Measurements from ENCODE around the gene LRRC71.
A peak's percentile ranks its signal among the peaks of the same experiment; 100 is the strongest.

Gene LRRC71

GRCh38 chr1:156947127-156947526, 26.7 kb downstream of the LRRC71 start:
- no peak for DNase-seq (ENCODE audit: low spot score)

- no peak for DNase-seq (ENCODE audit: low spot score)
Measured at GRCh38 chr1:156947818-156948525, 27.5 kb downstream of the LRRC71 start.

GRCh38 chr1:156948708-156949107, 28.3 kb downstream of the LRRC71 start:
- DNase-seq (ENCODE audit: low spot score), result no peak

GRCh38 chr1:156949127-156949526, 28.7 kb downstream of the LRRC71 start:
- no peak for DNase-seq (ENCODE audit: low spot score)

GRCh38 chr1:156951371-156951770, 30.9 kb downstream of the LRRC71 start:
- no peak for DNase-seq (ENCODE audit: low spot score)

- no peak for DNase-seq (ENCODE audit: low spot score)
Measured at GRCh38 chr1:156953571-156953970, 33.1 kb downstream of the LRRC71 start.

- no peak for DNase-seq (ENCODE audit: low spot score)
Measured at GRCh38 chr1:156956333-156956732, 35.9 kb downstream of the LRRC71 start.

GRCh38 chr1:156957634-156958033, 37.2 kb downstream of the LRRC71 start:
- DNase-seq (ENCODE audit: low spot score), result no peak

GRCh38 chr1:156958247-156958714, 37.8 kb downstream of the LRRC71 start:
- DNase-seq (ENCODE audit: low spot score), result no peak

- no peak for DNase-seq (ENCODE audit: low spot score)
Measured at GRCh38 chr1:156959414-156959813, 39.0 kb downstream of the LRRC71 start.

GRCh38 chr1:156959925-156960324, 39.5 kb downstream of the LRRC71 start:
- DNase-seq (ENCODE audit: low spot score), result no peak

- DNase-seq (ENCODE audit: low spot score), result peak; percentile 11
Measured at GRCh38 chr1:156961709-156962108, 41.3 kb downstream of the LRRC71 start.

- no peak for DNase-seq (ENCODE audit: low spot score)
Measured at GRCh38 chr1:156963621-156964020, 43.2 kb downstream of the LRRC71 start.

GRCh38 chr1:156964441-156964840, 44.0 kb downstream of the LRRC71 start:
- no peak for DNase-seq (ENCODE audit: low spot score)

- DNase-seq (ENCODE audit: low spot score), result no peak
Measured at GRCh38 chr1:156969496-156969895, 49.1 kb downstream of the LRRC71 start.

GRCh38 chr1:156970017-156970416, 49.6 kb downstream of the LRRC71 start:
- DNase-seq (ENCODE audit: low spot score), result no peak

- no peak for DNase-seq (ENCODE audit: low spot score)
Measured at GRCh38 chr1:156973417-156973816, 53.0 kb downstream of the LRRC71 start.

GRCh38 chr1:156975084-156975483, 54.7 kb downstream of the LRRC71 start:
- DNase-seq (ENCODE audit: low spot score), result no peak

GRCh38 chr1:156980551-156980950, 60.1 kb downstream of the LRRC71 start:
- DNase-seq (ENCODE audit: low spot score), result no peak
